ENCODE data around the gene PIP5K1C.
"Not testable (repeated sequence)": the region's sequence is repeated elsewhere in the genome, so short reads cannot be mapped to it uniquely, and the experiment has no call there.

Gene PIP5K1C

GRCh38 chr19:3669947-3670795 lies 30.1 kb downstream of the PIP5K1C start:
- peak overlapping the region; percentile 31 for H3K4me3 ChIP-seq (replicated peaks; ENCODE audit: low read depth, low read length)
- TF ChIP-seq CTCF (IDR thresholded peaks at IDR 0.05; ENCODE audit: low read length, missing control alignments), result no peak
- DNase-seq (ENCODE audit: low read depth), result peak; percentile 97

GRCh38 chr19:3669082-3669946 lies 31.0 kb downstream of the PIP5K1C start:
- no peak for DNase-seq (ENCODE audit: low read depth)
- no peak for TF ChIP-seq CTCF (IDR thresholded peaks at IDR 0.05; ENCODE audit: low read length, missing control alignments)
- no peak overlapping the region for H3K4me3 ChIP-seq (replicated peaks; ENCODE audit: low read depth, low read length)

GRCh38 chr19:3668331-3669081 lies 31.8 kb downstream of the PIP5K1C start:
- DNase-seq (ENCODE audit: low read depth), result peak; percentile 40
- TF ChIP-seq CTCF (IDR thresholded peaks at IDR 0.05; ENCODE audit: low read length, missing control alignments), result no peak
- H3K4me3 ChIP-seq (replicated peaks; ENCODE audit: low read depth, low read length), result no peak overlapping the region

- no peak for DNase-seq (ENCODE audit: low read depth)
- no peak for TF ChIP-seq CTCF (IDR thresholded peaks at IDR 0.05; ENCODE audit: low read length, missing control alignments)
- H3K4me3 ChIP-seq (replicated peaks; ENCODE audit: low read depth, low read length), result no peak overlapping the region
Measured at GRCh38 chr19:3667766-3668165, 32.5 kb downstream of the PIP5K1C start.

- no peak for DNase-seq (ENCODE audit: low read depth)
- H3K4me3 ChIP-seq (replicated peaks; ENCODE audit: low read depth, low read length), result no peak overlapping the region
- no peak for TF ChIP-seq CTCF (IDR thresholded peaks at IDR 0.05; ENCODE audit: low read length, missing control alignments)
Measured at GRCh38 chr19:3667037-3667638, 33.1 kb downstream of the PIP5K1C start.

- not testable (repeated sequence) for H3K4me3 ChIP-seq (replicated peaks; ENCODE audit: low read depth, low read length); DNase-seq (ENCODE audit: low read depth)
Measured at GRCh38 chr19:3666545-3666856, 33.8 kb downstream of the PIP5K1C start.
